Activated CD8-positive, alpha-beta T cell treated with anti-CD3 and anti-CD28 coated beads for 36 hours (primary cell): ENCODE results near the gene CXCL12. TPM values are rescaled to one million over a fixed set of nuclear protein-coding genes. Genes with fewer than 3 reads are reported as not detected.

Source experiments
- ATAC-seq: fragments of 200-7000 bp; cut with Tn5 transposase; one replicate; pipeline ENCODE4 v1.10.0; 2021; ENCODE audit warnings: mild to moderate bottlenecking, moderate library complexity
- CTCF ChIA-PET: fragments of 350-600 bp; sonication (Branson Sonifier 250); formaldehyde crosslinking; loops from one replicate; lab custom pipeline; 2021; ENCODE audit warnings: antibody characterized with exemption; lab: Charles Lee
- POLR2A ChIA-PET: fragments of 350-600 bp; sonication (Branson Sonifier 250); formaldehyde crosslinking; loops from one replicate; lab custom pipeline; 2021; ENCODE audit warnings: antibody characterized with exemption; lab: Charles Lee
- DNase-seq: peaks from one replicate; pipeline ENCODE4 v3.0.0-alpha.2; 2020
- H3K27ac Mint-ChIP-seq: one replicate; pipeline ENCODE4 v1.8.0; 2021; ENCODE audit warnings: mild to moderate bottlenecking, mixed read lengths
- H3K27me3 Mint-ChIP-seq: one replicate; pipeline ENCODE4 v1.8.0; 2021; ENCODE audit warnings: mixed read lengths
- H3K36me3 Mint-ChIP-seq: one replicate; pipeline ENCODE4 v1.8.0; 2021; ENCODE audit warnings: low read depth, mixed read lengths
- H3K4me1 Mint-ChIP-seq: one replicate; pipeline ENCODE4 v1.8.0; 2021; ENCODE audit warnings: low read depth, mixed read lengths
- H3K4me3 Mint-ChIP-seq: one replicate; pipeline ENCODE4 v1.8.0; 2021; ENCODE audit warnings: mild to moderate bottlenecking, moderate library complexity, mixed read lengths
- H3K9me3 Mint-ChIP-seq: one replicate; pipeline ENCODE4 v1.8.0; 2021; ENCODE audit warnings: mixed read lengths
- intact Hi-C: fragments of 100-400 bp; cut with micrococcal nuclease; formaldehyde crosslinking; loops from one replicate; pipeline ENCODE4 v1.10.0; 2022
- total RNA-seq, 2 experiments: library from RNA; stranded (reverse); gene quantifications; one replicate each; pipeline ENCODE4 v1.2.3, GENCODE V29; 2021
- TF ChIP-seq, protein P1 (sequence below): fragments of 200-600 bp; IDR thresholded peaks from one replicate; pipeline ENCODE4 v1.8.0; 2022; ENCODE audit warnings: antibody characterized with exemption, mild to moderate bottlenecking

The CXCL12 gene
- total RNA-seq, 2 experiments from 2014 or later, result not detected

GRCh38 chr10:44382131-44382858, 2.6 kb downstream of the CXCL12 start:
- intact Hi-C loops, result no loop called here
- H3K4me1 Mint-ChIP-seq, result peaks cover 2% of the 10 kb centered on the region
- ATAC-seq (no peak), DNase-seq (no peak)
- peaks cover 25% of the 10 kb centered on the region for H3K27me3 Mint-ChIP-seq
- H3K4me3 Mint-ChIP-seq, result no peak overlapping the region
- H3K36me3 Mint-ChIP-seq, result no peaks in the 10 kb centered on the region
- no peaks in the 10 kb centered on the region for H3K9me3 Mint-ChIP-seq
- POLR2A ChIA-PET, result interaction anchor here (1.6 kb wide), 1 partner anchor 9 kb away, joined by 4 read pairs; no protein-coding TSS in a partner anchor
- CTCF ChIA-PET, result no interaction called here
- H3K27ac Mint-ChIP-seq, result no peak overlapping the region
- TF ChIP-seq, protein P1, sequence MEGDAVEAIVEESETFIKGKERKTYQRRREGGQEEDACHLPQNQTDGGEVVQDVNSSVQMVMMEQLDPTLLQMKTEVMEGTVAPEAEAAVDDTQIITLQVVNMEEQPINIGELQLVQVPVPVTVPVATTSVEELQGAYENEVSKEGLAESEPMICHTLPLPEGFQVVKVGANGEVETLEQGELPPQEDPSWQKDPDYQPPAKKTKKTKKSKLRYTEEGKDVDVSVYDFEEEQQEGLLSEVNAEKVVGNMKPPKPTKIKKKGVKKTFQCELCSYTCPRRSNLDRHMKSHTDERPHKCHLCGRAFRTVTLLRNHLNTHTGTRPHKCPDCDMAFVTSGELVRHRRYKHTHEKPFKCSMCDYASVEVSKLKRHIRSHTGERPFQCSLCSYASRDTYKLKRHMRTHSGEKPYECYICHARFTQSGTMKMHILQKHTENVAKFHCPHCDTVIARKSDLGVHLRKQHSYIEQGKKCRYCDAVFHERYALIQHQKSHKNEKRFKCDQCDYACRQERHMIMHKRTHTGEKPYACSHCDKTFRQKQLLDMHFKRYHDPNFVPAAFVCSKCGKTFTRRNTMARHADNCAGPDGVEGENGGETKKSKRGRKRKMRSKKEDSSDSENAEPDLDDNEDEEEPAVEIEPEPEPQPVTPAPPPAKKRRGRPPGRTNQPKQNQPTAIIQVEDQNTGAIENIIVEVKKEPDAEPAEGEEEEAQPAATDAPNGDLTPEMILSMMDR, result no peak

GRCh38 chr10:44380829-44381600, 3.9 kb downstream of the CXCL12 start:
- H3K27me3 Mint-ChIP-seq, result peaks cover 21% of the 10 kb centered on the region
- TF ChIP-seq, protein P1, result no peak
- H3K9me3 Mint-ChIP-seq, result no peaks in the 10 kb centered on the region
- intact Hi-C loops, result no loop called here
- ChIA-PET CTCF (no interaction called here), POLR2A (interaction anchor here (1.6 kb wide), 1 partner anchor 7 kb away, joined by 4 read pairs; no protein-coding TSS in a partner anchor)
- no peak overlapping the region for H3K27ac Mint-ChIP-seq
- ATAC-seq (no peak), DNase-seq (no peak)
- no peak overlapping the region for H3K4me3 Mint-ChIP-seq
- H3K36me3 Mint-ChIP-seq, result no peaks in the 10 kb centered on the region
- peaks cover 2% of the 10 kb centered on the region for H3K4me1 Mint-ChIP-seq

DNA sequence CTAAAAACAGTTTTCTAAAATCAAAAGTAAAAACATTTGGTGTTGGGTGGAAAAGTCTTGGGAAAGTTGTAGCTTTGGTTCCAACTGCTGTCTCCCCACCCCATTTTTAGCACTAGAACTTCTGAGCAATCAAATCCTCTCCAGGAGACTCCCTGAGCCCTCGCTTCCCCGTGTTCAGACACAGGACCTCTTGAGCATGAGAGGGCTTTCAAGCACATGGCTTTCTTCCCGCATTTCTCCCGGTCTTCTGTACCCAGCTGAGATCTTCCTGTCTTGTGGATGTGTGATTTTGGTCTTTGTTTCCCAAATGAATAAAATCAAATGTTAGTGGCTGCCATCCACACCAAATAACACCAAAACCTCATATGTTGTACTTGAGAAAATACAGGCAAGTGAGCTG, 5.0 kb downstream of the CXCL12 start:
- TF ChIP-seq, protein P1, result no peak
- no peak for DNase-seq
- Mint-ChIP-seq H3K4me3 (no peak overlapping the region), H3K4me1 (no peaks in the 10 kb centered on the region), H3K36me3 (no peaks in the 10 kb centered on the region), H3K27ac (no peak overlapping the region), H3K9me3 (no peaks in the 10 kb centered on the region), H3K27me3 (peaks cover 15% of the 10 kb centered on the region)
- intact Hi-C loops, result no loop called here
- ChIA-PET POLR2A (no interaction called here), CTCF (no interaction called here)
- ATAC-seq, result no peak

- Mint-ChIP-seq H3K9me3 (no peaks in the 10 kb centered on the region), H3K27me3 (peaks cover 11% of the 10 kb centered on the region), H3K4me1 (no peaks in the 10 kb centered on the region), H3K36me3 (no peaks in the 10 kb centered on the region), H3K27ac (no peak overlapping the region), H3K4me3 (no peak overlapping the region)
- ChIA-PET POLR2A (no interaction called here), CTCF (interaction anchor here (1.1 kb wide), 2 partner anchors 8 to 12 kb away, joined by 3 read pairs; no protein-coding TSS in a partner anchor)
- ATAC-seq, result no peak
- TF ChIP-seq, protein P1, result no peak
- no peak for DNase-seq
- intact Hi-C loops, result no loop called here
Observed at GRCh38 chr10:44378626-44379025, 6.3 kb downstream of the CXCL12 start.
